Activated CD4-positive, alpha-beta T cell treated with anti-CD3 and anti-CD28 coated beads, Interleukin-2, amount 10 ng/mL, durations not matched to agents 7 days and 5 days (primary cell): ENCODE measurements around the gene CEP104. TPM values are rescaled to one million over a fixed set of nuclear protein-coding genes. Genes with fewer than 3 reads are reported as not detected.
A peak's percentile ranks its signal among the peaks of the same experiment; 100 is the strongest.

ENCODE experiments used
- CTCF ChIA-PET: fragments of 350-600 bp; sonication (Branson Sonifier 250); formaldehyde crosslinking; loops from one replicate; lab custom pipeline; 2021; ENCODE audit warnings: antibody characterized with exemption; lab: Charles Lee
- POLR2A ChIA-PET: fragments of 350-600 bp; sonication (Branson Sonifier 250); formaldehyde crosslinking; loops from one replicate; lab custom pipeline; 2021; ENCODE audit warnings: antibody characterized with exemption; lab: Charles Lee
- DNase-seq: peaks from one replicate; pipeline ENCODE4 v3.0.0-alpha.2; 2020
- H3K27ac Mint-ChIP-seq: one replicate; pipeline ENCODE4 v1.8.0; 2021; ENCODE audit warnings: mild to moderate bottlenecking, moderate library complexity, mixed read lengths
- H3K27me3 Mint-ChIP-seq: one replicate; pipeline ENCODE4 v1.8.0; 2021; ENCODE audit warnings: mixed read lengths
- H3K36me3 Mint-ChIP-seq: one replicate; pipeline ENCODE4 v1.8.0; 2021; ENCODE audit warnings: low read depth, mixed read lengths
- H3K4me1 Mint-ChIP-seq: one replicate; pipeline ENCODE4 v1.8.0; 2021; ENCODE audit warnings: mixed read lengths
- H3K4me3 Mint-ChIP-seq: one replicate; pipeline ENCODE4 v1.8.0; 2021; ENCODE audit warnings: mild to moderate bottlenecking, moderate library complexity, mixed read lengths
- H3K9me3 Mint-ChIP-seq: one replicate; pipeline ENCODE4 v1.8.0; 2021; ENCODE audit warnings: mixed read lengths
- total RNA-seq, 2 experiments: library from RNA; stranded (reverse); gene quantifications; one replicate each; pipeline ENCODE4 v1.2.3, GENCODE V29; 2021

Gene CEP104
- total RNA-seq, 2 experiments from 2014 or later = 43.8 to 50.1 TPM

DNA sequence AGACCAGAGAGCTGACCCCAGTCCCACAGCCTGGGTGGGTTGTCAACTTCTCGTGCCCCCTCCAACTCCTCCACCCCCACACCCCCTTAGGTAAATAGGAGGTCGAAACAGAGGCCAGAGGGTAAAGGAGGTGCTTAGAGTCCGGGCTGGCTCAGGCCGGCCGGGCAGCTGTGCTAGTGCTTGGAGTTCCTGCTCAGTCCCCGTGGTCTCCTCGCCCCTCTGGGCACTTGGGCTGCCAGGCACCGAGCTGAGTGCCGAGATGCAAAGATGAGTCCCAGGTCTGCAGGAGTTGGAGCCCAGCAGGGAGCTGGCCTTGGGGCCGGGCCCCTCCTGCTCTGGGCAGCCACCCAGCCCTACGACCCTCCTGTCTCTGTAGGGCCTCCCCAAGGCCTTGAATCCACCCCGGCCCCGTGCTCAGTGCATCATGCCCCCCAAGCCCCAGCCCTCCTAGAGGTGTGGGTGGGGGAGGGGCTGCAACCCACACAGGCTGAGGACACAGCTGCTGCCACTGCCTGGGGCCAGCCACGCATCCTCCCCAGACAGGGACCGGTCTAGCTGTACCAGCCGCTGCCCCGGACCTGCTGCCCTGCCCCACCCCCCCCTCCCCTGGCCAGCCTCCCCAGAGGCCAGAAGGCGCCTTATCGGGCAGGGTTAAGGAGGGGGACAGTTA is 82.6 kb downstream of the CEP104 start:
- Mint-ChIP-seq H3K27me3 (no peaks in the 10 kb centered on the region), H3K4me3 (no peak overlapping the region), H3K4me1 (peaks cover 8% of the 10 kb centered on the region), H3K9me3 (no peaks in the 10 kb centered on the region), H3K36me3 (no peaks in the 10 kb centered on the region), H3K27ac (no peak overlapping the region)
- POLR2A ChIA-PET = no interaction called here
- DNase-seq = no peak
- CTCF ChIA-PET = interaction anchor here (1.0 to 3.4 kb wide), 3 partner anchors 13 to 21 kb away, joined by 3 to 29 read pairs (median 5); partner anchors contain the start of gene LRRC47

- POLR2A ChIA-PET = no interaction called here
- CTCF ChIA-PET = interaction anchor here (1.0 to 3.4 kb wide), 2 partner anchors 18 to 22 kb away, joined by 3 to 29 read pairs; partner anchors contain the start of gene LRRC47
- Mint-ChIP-seq H3K9me3 (no peaks in the 10 kb centered on the region), H3K4me3 (no peak overlapping the region), H3K27ac (no peak overlapping the region), H3K4me1 (peaks cover 8% of the 10 kb centered on the region), H3K36me3 (no peaks in the 10 kb centered on the region), H3K27me3 (no peaks in the 10 kb centered on the region)
- no peak for DNase-seq
Measured at GRCh38 chr1:3773572-3774275, 83.3 kb downstream of the CEP104 start.

DNA sequence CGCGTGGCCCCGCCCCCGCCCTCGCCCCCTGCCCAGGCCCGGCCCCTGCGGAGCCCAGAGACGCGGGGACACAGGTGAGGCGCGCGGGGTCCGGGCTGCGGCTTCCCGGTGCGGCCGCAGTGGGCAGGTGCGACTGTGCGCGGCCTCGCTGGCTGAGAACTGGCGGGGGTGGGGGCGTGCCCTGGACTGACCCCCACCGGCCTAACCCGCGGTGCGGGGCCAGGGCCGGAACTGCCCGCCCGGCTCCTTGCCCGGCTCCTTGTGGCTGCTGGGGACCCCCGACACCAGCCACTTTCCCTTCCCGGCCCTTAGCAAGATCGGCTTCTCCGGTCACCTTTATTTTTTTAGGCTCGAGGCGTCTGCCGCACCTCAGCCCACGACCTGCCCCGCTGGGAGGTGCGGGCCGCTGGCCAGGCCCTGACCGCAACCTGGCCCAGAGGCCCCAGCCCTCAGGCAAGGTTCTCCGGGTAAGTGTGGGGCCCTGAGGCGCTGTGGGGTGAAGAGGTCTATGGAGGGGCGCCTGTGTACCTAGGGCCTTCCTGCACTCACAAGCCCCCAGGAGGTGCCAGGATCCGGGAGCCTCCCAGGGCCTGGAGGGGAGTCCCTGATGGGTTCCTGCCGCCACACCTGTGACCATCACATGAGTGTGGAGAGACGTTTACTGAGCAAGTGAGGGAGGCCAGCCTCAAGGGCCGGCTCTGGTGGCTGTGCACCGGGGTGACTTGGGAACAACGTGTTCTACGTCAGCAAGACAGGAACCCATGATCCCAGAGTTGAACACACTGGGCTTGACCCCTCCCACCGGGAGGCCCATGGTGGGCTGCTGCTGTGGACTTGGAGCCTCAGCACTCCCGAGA is 84.1 kb downstream of the CEP104 start, which contains the start of gene SMIM1:
Gene SMIM1, plus strand, starts transcription at position 35 of the 857 bp plus-strand sequence. CDS start 2,625 bp downstream, outside the sequence.
- peak within 1 kb of the TSS; percentile 58 for H3K4me3 Mint-ChIP-seq
- no peaks in the 10 kb centered on the region for H3K9me3 Mint-ChIP-seq
- ChIA-PET POLR2A (no interaction called here), CTCF (interaction anchor here (1.0 to 3.4 kb wide), 2 partner anchors 19 to 23 kb away, joined by 3 to 29 read pairs; partner anchors contain the start of gene LRRC47)
- no peak for DNase-seq
- no peaks in the 10 kb centered on the region for H3K27me3 Mint-ChIP-seq
- no peaks in the 10 kb centered on the region for H3K36me3 Mint-ChIP-seq
- H3K27ac Mint-ChIP-seq = no peak within 1 kb of the TSS
- H3K4me1 Mint-ChIP-seq = peaks cover 8% of the 10 kb centered on the region

DNA sequence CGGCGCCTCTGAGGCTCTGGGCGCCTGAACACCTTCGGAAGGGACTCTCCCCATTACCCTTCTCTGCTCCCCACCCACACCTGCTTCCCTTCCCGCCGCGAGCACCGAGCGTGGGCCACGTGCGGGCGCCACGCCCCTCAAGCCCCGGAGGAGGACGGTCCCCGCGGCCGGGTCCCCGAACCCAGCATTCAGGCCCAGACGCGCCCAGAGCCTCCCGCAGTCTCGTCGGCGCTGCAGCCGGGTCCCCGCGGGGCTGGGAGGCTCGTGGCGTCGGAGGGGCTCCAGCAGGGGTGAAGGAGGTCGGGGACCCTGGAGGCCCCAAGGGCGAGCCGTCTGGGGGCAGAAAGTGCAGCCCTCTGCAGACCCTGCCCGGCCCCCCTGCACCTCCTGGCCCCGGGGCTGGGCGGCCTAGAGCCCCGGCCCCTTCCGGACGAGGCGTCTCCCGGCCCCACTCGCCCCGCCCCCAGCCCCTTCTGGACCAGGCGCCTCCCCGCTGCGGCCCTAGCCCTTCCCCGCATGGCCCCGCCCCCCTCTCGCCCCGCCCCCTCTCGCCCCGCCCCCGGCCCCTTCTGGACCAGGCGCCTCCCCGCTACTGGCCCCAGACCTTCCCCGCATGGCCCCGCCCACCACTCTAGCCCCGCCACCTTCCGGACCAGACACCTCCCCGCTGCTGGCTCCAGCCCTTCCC is 84.8 kb downstream of the CEP104 start:
- H3K4me3 Mint-ChIP-seq = peak overlapping the region; percentile 58
- no peaks in the 10 kb centered on the region for H3K36me3 Mint-ChIP-seq
- peak; percentile 89 for DNase-seq
- no peaks in the 10 kb centered on the region for H3K9me3 Mint-ChIP-seq
- H3K27me3 Mint-ChIP-seq = no peaks in the 10 kb centered on the region
- H3K27ac Mint-ChIP-seq = no peak overlapping the region
- H3K4me1 Mint-ChIP-seq = peaks cover 8% of the 10 kb centered on the region
- ChIA-PET POLR2A (no interaction called here), CTCF (no interaction called here)

DNA sequence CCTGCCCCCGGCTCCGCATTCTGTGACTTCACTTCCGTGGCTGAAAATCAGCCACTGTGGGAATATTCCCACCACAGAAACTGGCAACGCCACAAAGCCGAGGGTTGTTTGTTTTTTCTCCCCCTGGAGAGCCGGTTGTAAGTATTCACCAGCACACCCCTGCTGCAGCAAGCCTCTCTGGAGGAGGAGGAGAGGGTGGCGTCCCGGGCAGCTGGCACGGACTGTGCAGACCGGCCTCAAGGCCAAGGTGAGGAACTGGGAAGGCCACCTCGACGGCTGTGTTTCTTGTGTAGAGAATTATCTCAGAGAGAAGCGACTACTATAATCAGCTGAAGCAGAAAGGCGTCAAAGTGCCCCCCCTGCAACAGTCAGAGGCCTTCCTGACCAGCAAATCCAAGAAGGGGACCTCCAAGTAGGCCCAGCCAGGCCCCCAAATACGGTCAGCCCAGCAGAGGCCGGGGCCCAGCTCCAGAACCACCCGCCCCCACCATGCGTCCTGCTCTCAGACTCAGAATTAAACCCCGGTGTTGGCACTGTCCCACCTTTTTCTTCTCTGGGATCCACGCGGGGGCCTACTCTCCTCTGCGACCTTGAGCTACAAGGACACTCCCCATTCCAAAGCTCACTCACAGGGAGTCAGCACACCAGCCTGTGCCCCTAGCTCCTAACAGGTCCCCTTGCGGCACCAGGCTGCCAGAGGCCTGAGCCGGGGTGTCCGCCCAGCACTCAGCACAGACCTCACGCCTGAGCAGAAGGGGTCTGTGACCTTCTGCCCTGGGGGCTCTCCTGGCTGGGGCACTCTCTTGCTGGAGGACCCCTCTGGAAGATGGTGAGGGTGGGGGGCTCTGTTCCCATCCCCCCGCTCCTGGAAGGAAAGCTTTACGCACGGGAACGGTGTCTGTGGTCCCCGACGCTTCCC is 85.6 kb downstream of the CEP104 start:
- Mint-ChIP-seq H3K4me1 (peaks cover 8% of the 10 kb centered on the region), H3K4me3 (peak overlapping the region; percentile 58), H3K27ac (peak overlapping the region; percentile 60), H3K36me3 (no peaks in the 10 kb centered on the region), H3K27me3 (no peaks in the 10 kb centered on the region), H3K9me3 (no peaks in the 10 kb centered on the region)
- CTCF ChIA-PET = no interaction called here
- no peak for DNase-seq
- POLR2A ChIA-PET = no interaction called here

GRCh38 chr1:3770047-3770765 is 86.8 kb downstream of the CEP104 start:
- H3K4me3 Mint-ChIP-seq = no peak overlapping the region
- H3K36me3 Mint-ChIP-seq = no peaks in the 10 kb centered on the region
- no peak for DNase-seq
- peaks cover 6% of the 10 kb centered on the region for H3K4me1 Mint-ChIP-seq
- POLR2A ChIA-PET = no interaction called here
- H3K27ac Mint-ChIP-seq = no peak overlapping the region
- H3K9me3 Mint-ChIP-seq = no peaks in the 10 kb centered on the region
- H3K27me3 Mint-ChIP-seq = peaks cover 2% of the 10 kb centered on the region
- CTCF ChIA-PET = interaction anchor here (0.6 to 1.4 kb wide), 4 partner anchors 9 to 870 kb away, joined by 3 to 5 read pairs (median 3); no protein-coding TSS in a partner anchor

GRCh38 chr1:3768811-3769390 is 88.1 kb downstream of the CEP104 start:
- Mint-ChIP-seq H3K4me3 (no peak overlapping the region), H3K27me3 (peaks cover 2% of the 10 kb centered on the region), H3K27ac (no peak overlapping the region), H3K36me3 (no peaks in the 10 kb centered on the region), H3K4me1 (peaks cover 6% of the 10 kb centered on the region), H3K9me3 (no peaks in the 10 kb centered on the region)
- ChIA-PET POLR2A (no interaction called here), CTCF (interaction anchor here (1.2 to 1.4 kb wide), 2 partner anchors 9 to 25 kb away, joined by 3 to 5 read pairs; no protein-coding TSS in a partner anchor)
- DNase-seq = no peak

DNA sequence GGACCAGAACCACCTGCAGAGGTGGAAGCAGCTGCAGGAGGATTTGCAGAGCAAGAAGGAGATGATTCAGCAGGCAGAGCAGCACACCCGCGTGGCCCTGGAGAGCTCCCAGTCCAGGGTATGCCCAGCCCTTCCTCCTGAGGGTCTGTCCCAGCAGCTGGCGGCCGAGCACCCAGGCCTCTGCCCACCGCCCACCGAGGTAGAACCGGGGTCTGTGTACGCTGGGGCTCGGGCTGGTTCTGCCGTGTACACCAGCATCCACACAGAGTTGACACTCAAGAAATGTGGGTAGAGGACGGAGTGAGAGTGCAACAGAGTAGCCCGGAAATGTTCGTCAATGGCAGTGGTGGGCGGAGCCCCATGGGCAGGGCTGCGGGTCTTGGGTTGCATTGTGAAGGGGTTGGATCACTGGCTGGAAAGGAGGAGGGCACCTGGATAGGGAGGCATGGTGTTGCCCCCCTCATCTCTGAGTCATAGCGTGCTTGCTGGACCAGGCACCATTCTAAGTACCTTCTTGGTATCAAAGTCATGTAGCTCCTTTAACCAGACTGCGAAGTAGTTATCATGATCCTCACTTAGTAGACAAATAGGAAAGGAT is 89.6 kb downstream of the CEP104 start:
- ChIA-PET POLR2A (no interaction called here), CTCF (interaction anchor here (1.0 to 1.7 kb wide), 2 partner anchors 9 to 10 kb away, joined by 3 to 4 read pairs; no protein-coding TSS in a partner anchor)
- Mint-ChIP-seq H3K4me1 (peaks cover 6% of the 10 kb centered on the region), H3K36me3 (no peaks in the 10 kb centered on the region), H3K27me3 (peaks cover 2% of the 10 kb centered on the region), H3K27ac (no peak overlapping the region), H3K4me3 (no peak overlapping the region), H3K9me3 (no peaks in the 10 kb centered on the region)
- DNase-seq = no peak

- Mint-ChIP-seq H3K27ac (no peak overlapping the region), H3K9me3 (peaks cover 4% of the 10 kb centered on the region), H3K4me1 (no peaks in the 10 kb centered on the region), H3K36me3 (no peaks in the 10 kb centered on the region), H3K27me3 (peaks cover 15% of the 10 kb centered on the region), H3K4me3 (no peak overlapping the region)
- ChIA-PET POLR2A (no interaction called here), CTCF (no interaction called here)
- no peak for DNase-seq
Measured at GRCh38 chr1:3763351-3764125, 93.5 kb downstream of the CEP104 start.

DNA sequence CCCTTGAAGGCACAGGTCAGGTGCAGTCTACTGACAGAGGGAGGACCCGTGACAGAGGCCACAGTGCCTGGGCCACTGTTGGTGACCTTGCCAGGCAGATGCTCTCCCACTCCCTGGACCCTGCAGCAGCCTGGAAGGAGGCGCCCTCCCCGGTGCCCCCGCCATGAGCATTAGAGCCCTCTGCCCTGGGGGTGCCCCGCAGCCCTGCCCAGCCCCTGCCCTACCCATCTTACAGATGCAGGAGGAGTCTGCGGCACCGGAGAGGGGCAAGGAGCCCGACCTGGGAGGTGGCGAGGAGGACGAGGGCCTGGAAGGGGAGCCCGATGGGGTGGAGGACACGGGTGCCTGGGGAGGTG is 94.2 kb downstream of the CEP104 start:
- Mint-ChIP-seq H3K36me3 (no peaks in the 10 kb centered on the region), H3K27me3 (peaks cover 15% of the 10 kb centered on the region), H3K4me1 (no peaks in the 10 kb centered on the region), H3K4me3 (no peak overlapping the region), H3K27ac (no peak overlapping the region), H3K9me3 (peaks cover 4% of the 10 kb centered on the region)
- DNase-seq = no peak
- CTCF ChIA-PET = no interaction called here
- POLR2A ChIA-PET = no interaction called here
